K562 (cell line): ENCODE data around the gene PRAME. TPM values are rescaled to one million over a fixed set of nuclear protein-coding genes. Genes with fewer than 3 reads are reported as not detected.
A peak's percentile ranks its signal among the peaks of the same experiment; 100 is the strongest.

Source experiments
- ARID4B ChIP-seq: sonication (generic); formaldehyde crosslinking; IDR thresholded peaks from 2 replicates; pipeline ENCODE4 v1.8.0; 2022; ENCODE audit warnings: mild to moderate bottlenecking, missing genetic modification reagents
- BACH1 ChIP-seq: fragments of 200-800 bp; sonication (Bioruptor generic); IDR thresholded peaks from 2 replicates; pipeline ENCODE4 v1.6.1; 2016; ENCODE audit warnings: missing genetic modification characterization, missing compliant biosample characterization
- FOXA3 ChIP-seq, 2 experiments: fragments of 450-650 bp in 1 of 2; sonication (generic) in 1 of 2; formaldehyde crosslinking; IDR thresholded peaks in 1 of 2; conservative IDR thresholded peaks in 1 of 2; 2 replicates each; pipeline versions ENCODE4 v1.4.0 to v1.8.0; 2020 to 2022; ENCODE audit warnings: mild to moderate bottlenecking in 2 of 2, missing genetic modification reagents in 1 of 2
- HBP1 ChIP-seq: fragments of 450-650 bp; formaldehyde crosslinking; IDR thresholded peaks from 2 replicates; pipeline ENCODE4 v1.4.0; 2022; ENCODE audit warnings: missing genetic modification characterization
- HNRNPK ChIP-seq: fragments of 200-400 bp; formaldehyde crosslinking; IDR thresholded peaks from one replicate; pipeline ENCODE4 v1.6.1; 2018; ENCODE audit warnings: mild to moderate bottlenecking, low read depth, low read length; ENCODE audit not compliant: poor library complexity, severe bottlenecking
- KLF10 ChIP-seq: fragments of 250-450 bp; sonication (Bioruptor Pico); IDR thresholded peaks from 2 replicates; pipeline ENCODE4 v1.6.1; 2021; ENCODE audit warnings: matching md5 sums
- NFIC ChIP-seq: fragments of 450-650 bp; IDR thresholded peaks from 2 replicates; pipeline ENCODE4 v1.6.1; 2017; ENCODE audit warnings: mild to moderate bottlenecking, inconsistent platforms
- NONO ChIP-seq, 2 experiments: fragments of 200-400 bp in 1 of 2; fragments of 450-650 bp in 1 of 2; formaldehyde crosslinking in 1 of 2; IDR thresholded peaks; 2 replicates each; pipeline ENCODE4 v1.6.1; 2017; ENCODE audit warnings: low read depth in 2 of 2, mild to moderate bottlenecking in 2 of 2, moderate library complexity in 2 of 2, low read length in 1 of 2
- PCBP1 ChIP-seq: fragments of 200-400 bp; formaldehyde crosslinking; IDR thresholded peaks from 2 replicates; pipeline ENCODE4 v1.6.1; 2018; ENCODE audit warnings: mild to moderate bottlenecking, low read depth, low read length; ENCODE audit not compliant: poor library complexity, severe bottlenecking
- RBM14 ChIP-seq: fragments of 200-400 bp; formaldehyde crosslinking; IDR thresholded peaks from 2 replicates; pipeline ENCODE4 v1.6.1; 2018; ENCODE audit warnings: low read depth, mild to moderate bottlenecking, low read length, moderate library complexity, borderline replicate concordance; ENCODE audit not compliant: insufficient read depth
- RCOR1 ChIP-seq, 2 experiments: IDR thresholded peaks; 2 replicates each; pipeline ENCODE4 v1.6.1; 2012; ENCODE audit warnings: low read depth in 2 of 2, low read length in 2 of 2, borderline replicate concordance in 1 of 2, improper control_type of control experiment in 1 of 2
- SIX5 ChIP-seq, 2 experiments: IDR thresholded peaks; 2 replicates each; pipeline ENCODE4 v1.6.1; 2011; ENCODE audit warnings: low read length in 2 of 2, borderline replicate concordance in 1 of 2, low read depth in 1 of 2, mild to moderate bottlenecking in 1 of 2, moderate library complexity in 1 of 2; ENCODE audit not compliant: insufficient read depth in 1 of 2
- STAG1 ChIP-seq: sonication (generic); formaldehyde crosslinking; IDR thresholded peaks from 2 replicates; pipeline ENCODE4 v1.5.0; 2020; ENCODE audit warnings: missing genetic modification reagents, borderline replicate concordance
- TEAD1 ChIP-seq, 2 experiments: fragments of 450-650 bp in 1 of 2; sonication (generic) in 1 of 2; formaldehyde crosslinking; IDR thresholded peaks; 2 replicates each; pipeline versions ENCODE4 v1.4.0 to v1.8.0; 2020 to 2022; ENCODE audit warnings: mild to moderate bottlenecking in 2 of 2, missing genetic modification reagents in 1 of 2
- ZNF140 ChIP-seq: fragments of 250-450 bp; sonication (Bioruptor Pico); IDR thresholded peaks from 2 replicates; pipeline ENCODE4 v1.8.0; 2021; ENCODE audit warnings: moderate library complexity, mild to moderate bottlenecking, inconsistent platforms
- ZNF143 ChIP-seq: sonication (generic); formaldehyde crosslinking; IDR thresholded peaks from 2 replicates; pipeline ENCODE4 v1.9.0; 2022; ENCODE audit warnings: mild to moderate bottlenecking, missing genetic modification reagents
- ZNF184 ChIP-seq: sonication (generic); formaldehyde crosslinking; IDR thresholded peaks from 2 replicates; pipeline ENCODE4 v1.5.0; 2020; ENCODE audit warnings: missing genetic modification reagents
- ZNF253 ChIP-seq: fragments of 250-450 bp; sonication (Bioruptor Pico); conservative IDR thresholded peaks from 2 replicates; pipeline ENCODE4 v1.6.1; 2021; ENCODE audit warnings: mild to moderate bottlenecking
- ZNF507 ChIP-seq: conservative IDR thresholded peaks from 2 replicates; pipeline ENCODE4 v1.6.1; 2017; ENCODE audit warnings: missing genetic modification characterization, missing compliant biosample characterization
- ZNF644 ChIP-seq: fragments of 200-800 bp; sonication (Bioruptor generic); IDR thresholded peaks from 2 replicates; pipeline ENCODE4 v1.6.1; 2016; ENCODE audit warnings: low read depth, missing genetic modification characterization, missing compliant biosample characterization
- polyA plus RNA-seq, 8 experiments: library from polyadenylated mRNA; depleted of rRNA in 4 of 8; stranded (reverse) in 5 of 8; unstranded in 3 of 8; fragments of >200 nt; fragmentation: Nextera tagmentation in 2 of 8; fragmentation: Illumina TruSeq in 1 of 8; extraction: Ambion mirVana in 2 of 8; extraction: Trizol in 1 of 8; gene quantifications; 2 replicates each; pipeline versions ENCODE4 v1.2.1 to v1.2.3, GENCODE V29; 2011 to 2014; ENCODE audit warnings: inconsistent platforms in 1 of 8, missing spikeins in 1 of 8
- total RNA-seq, 7 experiments: library from RNA; depleted of rRNA in 6 of 7; stranded (reverse); fragments of >200 nt in 6 of 7; fragmentation: Illumina TruSeq in 2 of 7; extraction: Trizol in 2 of 7; gene quantifications; 2 replicates each; pipeline versions ENCODE4 v1.2.1 to v1.2.3, GENCODE V29; 2011 to 2021; ENCODE audit warnings: low replicate concordance in 1 of 7

Gene PRAME
- total and polyA plus RNA-seq, 9 of the 15 experiments (the other 6 are each of a cell fraction or from before 2014, with no cell fraction given): 662 to 2,141 (median 1,142) TPM

GRCh38 chr22:22531770-22532546, 27.1 kb downstream of the PRAME start (continued):
- TF ChIP-seq STAG1 (CRISPR knock-in tag): 0 out of 2 replicates have a peak, but pooled peaks have one; percentile 26
- no peak; the same call in 1 of the 2 replicates for TF ChIP-seq ARID4B (CRISPR knock-in tag)
- peak; percentile 9; the same call in 1 of the 2 replicates for TF ChIP-seq ZNF140 (CRISPR knock-in tag)
- 0 out of 2 replicates have a peak, but pooled peaks have one; percentile 29 for TF ChIP-seq ZNF644 (tag)
- TF ChIP-seq FOXA3 (CRISPR knock-in tag; conservative IDR thresholded peaks at IDR 0.05 in 1 of 2, IDR thresholded peaks at IDR 0.05 in 1 of 2): peak in 1 of 2 experiments; percentile 50; a peak in 1 of 4 replicates
- no peak for TF ChIP-seq HNRNPK
- TF ChIP-seq RCOR1 (IDR thresholded peaks at IDR 0.05; ENCODE audit: borderline replicate concordance in 1 of 2, low read depth in 2 of 2, low read length in 2 of 2): 0 out of 4 replicates have a peak, but pooled peaks of 1 of the 2 experiments have one; percentile 16
- TF ChIP-seq KLF10 (CRISPR knock-in tag): no peak
- TF ChIP-seq RBM14: no peak
- no peak for TF ChIP-seq HBP1
- TF ChIP-seq NFIC: no peak
- peak; percentile 50; the same call in 1 of the 2 replicates for TF ChIP-seq ZNF143 (CRISPR knock-in tag)
- no peak for TF ChIP-seq NONO (IDR thresholded peaks at IDR 0.05; ENCODE audit: low read depth in 2 of 2, low read length in 1 of 2)
- TF ChIP-seq ZNF184: no peak
- TF ChIP-seq ZNF507 (tag): peak; percentile 33; the same call in 1 of the 2 replicates
- no peak for TF ChIP-seq BACH1 (tag)
- TF ChIP-seq ZNF253: no peak
- TF ChIP-seq SIX5 (IDR thresholded peaks at IDR 0.05; ENCODE audit: borderline replicate concordance in 1 of 2, insufficient read depth in 1 of 2, low read depth in 1 of 2, low read length in 2 of 2): 0 out of 4 replicates have a peak, but pooled peaks of 1 of the 2 experiments have one; percentile 4
- peak in 1 of 2 experiments; percentile 74; a peak in 1 of 4 replicates for TF ChIP-seq TEAD1 (CRISPR knock-in tag; IDR thresholded peaks at IDR 0.05)
- TF ChIP-seq PCBP1: no peak
